Sigmoid colon (tissue), 7 donors: ENCODE measurements around the gene UMODL1. TPM values are rescaled to one million over a fixed set of nuclear protein-coding genes. Genes with fewer than 3 reads are reported as not detected.

ENCODE experiments used
- DNase-seq: peaks from one replicate; pipeline ENCODE4 v3.0.0-alpha.2; 2019
- H3K27ac ChIP-seq, 4 donors: fragments of 200-600 bp; sonication (generic); one replicate each; pipeline ENCODE4 v1.5.1; 2016 to 2019; ENCODE audit warnings: mild to moderate bottlenecking in 1 of 4
- H3K27me3 ChIP-seq, 3 donors: fragments of 200-600 bp; sonication (generic); one replicate each; pipeline ENCODE4 v1.5.1; 2019; ENCODE audit warnings: mild to moderate bottlenecking in 1 of 3
- H3K36me3 ChIP-seq, 4 donors: fragments of 200-600 bp; sonication (generic); one replicate each; pipeline ENCODE4 v1.5.1; 2016 to 2019
- H3K4me1 ChIP-seq, 4 donors: fragments of 200-600 bp; sonication (generic); one replicate each; pipeline ENCODE4 v1.5.1; 2017 to 2019
- H3K4me3 ChIP-seq, 4 donors: fragments of 200-600 bp; sonication (generic); one replicate each; pipeline ENCODE4 v1.5.1; 2017 to 2019; ENCODE audit warnings: mild to moderate bottlenecking in 2 of 4, moderate library complexity in 1 of 4
- H3K9me3 ChIP-seq, 4 donors: fragments of 200-600 bp in 3 of 4; sonication (generic) in 3 of 4; one replicate each; pipeline versions ENCODE4 v1.5.1 to v1.6.1; 2013 to 2019
- CTCF ChIP-seq, 4 experiments: fragments of 450-650 bp in 3 of 4; fragments of 200-600 bp in 1 of 4; IDR thresholded peaks; one replicate each; pipeline ENCODE4 v1.5.1; 2016 to 2019; ENCODE audit warnings: antibody characterized with exemption in 4 of 4, mild to moderate bottlenecking in 3 of 4, moderate library complexity in 2 of 4
- EP300 ChIP-seq, 4 donors: sonication (generic); formaldehyde crosslinking; IDR thresholded peaks; one replicate each; pipeline ENCODE4 v1.6.1; 2017; ENCODE audit warnings: antibody characterized with exemption in 4 of 4
- POLR2A ChIP-seq, 2 donors: fragments of 450-650 bp; IDR thresholded peaks; one replicate each; pipeline ENCODE4 v1.6.1; 2016; ENCODE audit warnings: antibody characterized with exemption in 2 of 2, mild to moderate bottlenecking in 2 of 2, moderate library complexity in 2 of 2
- POLR2AphosphoS5 ChIP-seq, 4 donors: sonication (generic); formaldehyde crosslinking; IDR thresholded peaks; one replicate each; pipeline ENCODE4 v1.6.1; 2017; ENCODE audit warnings: antibody characterized with exemption in 4 of 4
- WGBS, 2 donors: extraction: QIAGEN DNeasy Blood & Tissue Kit; methylation state at CpG; one replicate each; pipeline ENCODE4 v1.1.7; 2013; 5-methylcytosine and 5-hydroxymethylcytosine counted together
- intact Hi-C: fragments of 100-400 bp; cut with DNase I; formaldehyde crosslinking; loops from one replicate; pipeline ENCODE4 v1.15.1; 2023
- polyA plus RNA-seq, 3 donors: library from polyadenylated mRNA; stranded (reverse); fragments of 200-250 nt; gene quantifications; one replicate each; pipeline ENCODE4 v1.2.3, GENCODE V29; 2013
- total RNA-seq, 4 donors: library from RNA; depleted of rRNA; stranded (reverse); fragments of >200 nt; gene quantifications; one replicate each; pipeline ENCODE4 v1.1.0, GENCODE V29; 2016
- donor health status: healthy with polysubstance abuse.
- donor health status: Bipolar disorder and iron deficiency.
- donor health status: healthy.

The UMODL1 gene
- total and polyA plus RNA-seq, 7 donors, result 0.13 to 0.23 TPM; not detected in 5

DNA sequence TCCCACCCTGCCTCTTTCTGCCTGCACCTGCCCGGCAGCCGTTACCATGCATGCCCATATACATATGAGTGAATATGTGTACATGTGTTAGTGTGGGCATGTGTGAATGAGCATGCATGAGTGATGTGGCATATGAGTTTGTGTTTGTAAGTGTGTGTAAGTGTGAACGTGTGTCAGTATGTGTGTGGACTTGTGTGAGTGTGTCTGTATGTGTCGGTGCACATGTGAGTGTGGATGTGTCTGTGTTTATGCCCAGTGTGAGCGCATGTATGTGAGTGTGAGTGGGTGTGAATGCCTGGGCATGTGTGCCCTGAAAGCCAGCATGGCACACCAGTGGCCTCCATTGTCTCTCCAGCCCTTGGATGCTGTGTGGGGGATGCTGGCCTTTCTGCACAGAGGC, 2.5 kb upstream of the UMODL1 start:
- no peak overlapping the region for H3K4me3 ChIP-seq
- no peak for DNase-seq
- WGBS, 2 donors, result 95 to 96% methylated on average over 5 of the region's 5 CpGs
- no peaks in the 10 kb centered on the region for H3K4me1 ChIP-seq
- H3K27ac ChIP-seq, result no peak overlapping the region
- H3K27me3 ChIP-seq, result peaks cover 0 to 9% (median 9%) of the 10 kb centered on the region in 3 donors
- TF ChIP-seq CTCF (IDR thresholded peaks at IDR 0.05) (no peak), EP300 (IDR thresholded peaks at IDR 0.05) (no peak), POLR2A (IDR thresholded peaks at IDR 0.05) (no peak), POLR2AphosphoS5 (IDR thresholded peaks at IDR 0.05) (no peak)
- intact Hi-C loops, result no loop called here
- no peaks in the 10 kb centered on the region for H3K36me3 ChIP-seq
- no peaks in the 10 kb centered on the region for H3K9me3 ChIP-seq

DNA sequence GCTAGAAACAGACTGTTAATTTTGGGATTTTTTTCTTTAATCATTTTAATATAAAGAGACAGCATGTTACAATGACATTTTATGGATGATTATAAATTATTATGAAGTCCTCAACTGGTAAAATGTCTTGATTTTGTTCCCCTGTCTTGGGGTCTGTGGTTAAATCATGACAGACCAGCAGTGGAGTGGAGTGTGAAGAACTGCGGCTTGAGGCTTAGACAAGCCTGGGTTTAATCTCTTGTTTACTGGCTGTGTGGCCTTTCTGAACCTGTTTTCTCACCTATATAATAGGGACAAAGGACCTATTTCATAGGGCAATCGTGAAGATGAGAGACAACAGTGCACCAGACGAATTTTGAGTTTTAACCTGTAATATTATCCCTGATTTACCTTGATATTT, 1.8 kb upstream of the UMODL1 start:
- Histone ChIP-seq H3K27me3 (peaks cover 0 to 14% (median 9%) of the 10 kb centered on the region in 3 donors), H3K9me3 (no peaks in the 10 kb centered on the region), H3K4me1 (no peaks in the 10 kb centered on the region), H3K36me3 (no peaks in the 10 kb centered on the region), H3K4me3 (no peak overlapping the region), H3K27ac (no peak overlapping the region)
- intact Hi-C loops, result no loop called here
- TF ChIP-seq EP300 (IDR thresholded peaks at IDR 0.05), result no peak
- TF ChIP-seq CTCF (IDR thresholded peaks at IDR 0.05), result no peak
- TF ChIP-seq POLR2AphosphoS5 (IDR thresholded peaks at IDR 0.05), result no peak
- TF ChIP-seq POLR2A (IDR thresholded peaks at IDR 0.05), result no peak
- no peak for DNase-seq
- 65 to 68% methylated on average over 3 of the region's 3 CpGs for WGBS, 2 donors

DNA sequence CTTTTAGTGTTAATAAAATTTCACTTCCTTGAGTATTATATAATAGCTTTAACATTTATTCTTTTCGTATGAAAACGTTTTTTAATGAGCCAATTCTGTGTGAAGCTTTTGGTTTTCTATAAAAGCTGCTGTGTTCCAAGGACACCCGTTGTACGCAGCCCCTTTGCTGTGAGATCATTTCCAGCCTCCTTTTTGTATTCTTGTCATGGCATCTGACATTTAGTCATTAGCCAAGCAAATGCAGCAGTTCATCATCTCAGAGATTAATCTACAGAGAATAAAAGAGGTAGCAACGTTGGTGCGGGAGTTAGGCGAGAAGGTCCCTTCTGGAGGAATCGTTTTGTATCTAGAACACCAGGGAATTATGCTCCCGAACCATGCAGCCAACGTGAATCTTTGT, 1.3 kb upstream of the UMODL1 start:
- TF ChIP-seq CTCF (IDR thresholded peaks at IDR 0.05) (no peak), POLR2AphosphoS5 (IDR thresholded peaks at IDR 0.05) (no peak), POLR2A (IDR thresholded peaks at IDR 0.05) (no peak), EP300 (IDR thresholded peaks at IDR 0.05) (no peak)
- peaks cover 0 to 14% (median 9%) of the 10 kb centered on the region in 3 donors for H3K27me3 ChIP-seq
- intact Hi-C loops, result no loop called here

GRCh38 chr21:42073145-42074099, 2.3 kb downstream of the UMODL1 start:
- no peaks in the 10 kb centered on the region for H3K9me3 ChIP-seq
- TF ChIP-seq CTCF (IDR thresholded peaks at IDR 0.05), result no peak
- no peaks in the 10 kb centered on the region for H3K36me3 ChIP-seq
- no peaks in the 10 kb centered on the region for H3K4me1 ChIP-seq
- H3K27ac ChIP-seq, result no peak overlapping the region
- intact Hi-C loops, result no loop called here
- 73% methylated on average over 21 of the region's 21 CpGs for WGBS, 2 donors
- peaks cover 0 to 14% (median 0%) of the 10 kb centered on the region in 3 donors for H3K27me3 ChIP-seq
- no peak for DNase-seq
- no peak overlapping the region for H3K4me3 ChIP-seq

More for the DNA sequence above, 1.3 kb upstream of the UMODL1 start:
- Histone ChIP-seq H3K4me1 (no peaks in the 10 kb centered on the region), H3K36me3 (no peaks in the 10 kb centered on the region), H3K27ac (no peak overlapping the region), H3K4me3 (no peak overlapping the region), H3K9me3 (no peaks in the 10 kb centered on the region)
- 60 to 85% methylated on average over 10 of the region's 10 CpGs for WGBS, 2 donors
- DNase-seq, result no peak
